Posterior vena cava (tissue), 2 donors: ENCODE results near the gene SLC9B2. TPM values are rescaled to one million over a fixed set of nuclear protein-coding genes. Genes with fewer than 3 reads are reported as not detected.

ENCODE experiments used
- DNase-seq: peaks from one replicate; pipeline ENCODE4 v3.0.0-alpha.2; 2020; ENCODE audit warnings: low spot score
- intact Hi-C, 2 donors: fragments of 100-400 bp; cut with DNase I; formaldehyde crosslinking; loops; one replicate each; pipeline versions ENCODE4 v1.14.1 to v1.14.2; 2022 to 2023
- long read RNA-seq, 2 donors: library from polyadenylated mRNA; unstranded; transcript quantifications; one replicate each; pipeline ENCODE4 v2.0.0, GENCODE V29; 2020 to 2021
- total RNA-seq, 2 donors: library from RNA; stranded (reverse); fragmentation: NEBNext Ultra II Directional; extraction: Animal tissue kit (Norgen Biotek cat#: 25700); gene quantifications; one replicate each; pipeline ENCODE4 v1.2.1, GENCODE V29; 2021
- donor health status: DM: yes; HTN: yes; CAD: no.
- donor health status: DM: yes; HTN: yes; CAD: no.

The SLC9B2 gene
- total RNA-seq = 10 to 100 TPM; 14.6 to 18.7 TPM
- long read RNA-seq, donor 1, partial matches to known transcripts = 1 of 2 reads
- long read RNA-seq, donor 1, other reads (novel, unspliced or antisense) = 1 of 2 reads
- long read RNA-seq, donor 2, transcript SLC9B2-201 (13 exons, 2,300 nt) = major isoform, 8 of 19 reads
- long read RNA-seq, donor 2, partial matches to known transcripts = 5 of 19 reads
- long read RNA-seq, donor 2, other reads (novel, unspliced or antisense) = 4 of 19 reads

- DNase-seq = no peak
- intact Hi-C loops = loop anchor here in 1 of 2 donors (10.0 kb wide), 1 partner anchor 52 kb away; no protein-coding TSS in a partner anchor
These were observed at the start of gene SLC9B2 for GRCh38 chr4:103076747-103077347. Gene SLC9B2, minus strand, starts transcription at chr4:103076761. Its CDS starts 9,211 bp downstream, at chr4:103067550.

GRCh38 chr4:103126126-103126525 is 49.6 kb upstream of the SLC9B2 start:
- intact Hi-C loops = no loop called here
- no peak for DNase-seq

GRCh38 chr4:103123114-103123513 is 46.6 kb upstream of the SLC9B2 start:
- no peak for DNase-seq
- intact Hi-C loops = no loop called here

GRCh38 chr4:103118166-103118565 is 41.6 kb upstream of the SLC9B2 start:
- DNase-seq = no peak
- intact Hi-C loops = no loop called here

- intact Hi-C loops = no loop called here
- DNase-seq = no peak
These were observed 35.0 kb upstream of the SLC9B2 start for GRCh38 chr4:103111598-103111997.

GRCh38 chr4:103108542-103108941 is 32.0 kb upstream of the SLC9B2 start:
- DNase-seq = no peak
- intact Hi-C loops = loop anchor here in 1 of 2 donors (10.0 kb wide), 1 partner anchor 64 kb away; no protein-coding TSS in a partner anchor

GRCh38 chr4:103105558-103106356 is 29.2 kb upstream of the SLC9B2 start:
- no peak for DNase-seq
- intact Hi-C loops = loop anchor here in 1 of 2 donors (10.0 kb wide), 1 partner anchor 61 kb away; no protein-coding TSS in a partner anchor

- intact Hi-C loops = loop anchor here in 1 of 2 donors (10.0 kb wide), 1 partner anchor 60 kb away; no protein-coding TSS in a partner anchor
- DNase-seq = no peak
These were observed 28.3 kb upstream of the SLC9B2 start for GRCh38 chr4:103104886-103105285.

GRCh38 chr4:103100691-103101090 is 24.1 kb upstream of the SLC9B2 start:
- DNase-seq = no peak
- intact Hi-C loops = loop anchor here in 1 of 2 donors (10.0 kb wide), 1 partner anchor 56 kb away; no protein-coding TSS in a partner anchor

- intact Hi-C loops = loop anchor here in 1 of 2 donors (10.0 kb wide), 1 partner anchor 55 kb away; no protein-coding TSS in a partner anchor
- no peak for DNase-seq
These were observed 23.3 kb upstream of the SLC9B2 start, which contains the start of gene BDH2 for GRCh38 chr4:103099691-103100392. Gene BDH2, minus strand, starts transcription at chr4:103099834. Its CDS starts 3,580 bp downstream, at chr4:103096254.

GRCh38 chr4:103098756-103099440 is 22.3 kb upstream of the SLC9B2 start:
- DNase-seq = no peak
- intact Hi-C loops = no loop called here

GRCh38 chr4:103098341-103098740 is 21.8 kb upstream of the SLC9B2 start:
- intact Hi-C loops = no loop called here
- no peak for DNase-seq

GRCh38 chr4:103097112-103097511 is 20.6 kb upstream of the SLC9B2 start:
- intact Hi-C loops = no loop called here
- DNase-seq = no peak

- no peak for DNase-seq
- intact Hi-C loops = no loop called here
These were observed 18.5 kb upstream of the SLC9B2 start for GRCh38 chr4:103095080-103095479.

- no peak for DNase-seq
- intact Hi-C loops = no loop called here
These were observed 15.7 kb upstream of the SLC9B2 start for GRCh38 chr4:103092245-103092644.

GRCh38 chr4:103091601-103092223 is 15.2 kb upstream of the SLC9B2 start:
- intact Hi-C loops = no loop called here
- no peak for DNase-seq

GRCh38 chr4:103089481-103089880 is 12.9 kb upstream of the SLC9B2 start:
- intact Hi-C loops = no loop called here
- no peak for DNase-seq

GRCh38 chr4:103086551-103086950 is 10.0 kb upstream of the SLC9B2 start:
- no peak for DNase-seq
- intact Hi-C loops = no loop called here
